Mammary epithelial cell (primary cell): Measurements from ENCODE around the gene VPS37C.

Experiments
- EZH2 ChIP-seq: IDR thresholded peaks from 2 replicates; pipeline ENCODE4 v1.6.1; 2012; ENCODE audit warnings: low read length, inconsistent platforms, borderline replicate concordance
- TF ChIP-seq, protein P1 (sequence below), 2 donors: IDR thresholded peaks in 1 of 2; conservative IDR thresholded peaks in 1 of 2; 2 replicates each; pipeline ENCODE4 v1.5.1; 2011 to 2012; ENCODE audit warnings: inconsistent platforms in 2 of 2, low read length in 2 of 2, mild to moderate bottlenecking in 2 of 2, control low read depth in 1 of 2, low read depth in 1 of 2; ENCODE audit not compliant: insufficient read depth in 1 of 2; ENCODE audit errors: extremely low read depth in 1 of 2

GRCh38 chr11:61090982-61091372 is 70.2 kb downstream of the VPS37C start:
- no peak for TF ChIP-seq EZH2
- TF ChIP-seq, protein P1, sequence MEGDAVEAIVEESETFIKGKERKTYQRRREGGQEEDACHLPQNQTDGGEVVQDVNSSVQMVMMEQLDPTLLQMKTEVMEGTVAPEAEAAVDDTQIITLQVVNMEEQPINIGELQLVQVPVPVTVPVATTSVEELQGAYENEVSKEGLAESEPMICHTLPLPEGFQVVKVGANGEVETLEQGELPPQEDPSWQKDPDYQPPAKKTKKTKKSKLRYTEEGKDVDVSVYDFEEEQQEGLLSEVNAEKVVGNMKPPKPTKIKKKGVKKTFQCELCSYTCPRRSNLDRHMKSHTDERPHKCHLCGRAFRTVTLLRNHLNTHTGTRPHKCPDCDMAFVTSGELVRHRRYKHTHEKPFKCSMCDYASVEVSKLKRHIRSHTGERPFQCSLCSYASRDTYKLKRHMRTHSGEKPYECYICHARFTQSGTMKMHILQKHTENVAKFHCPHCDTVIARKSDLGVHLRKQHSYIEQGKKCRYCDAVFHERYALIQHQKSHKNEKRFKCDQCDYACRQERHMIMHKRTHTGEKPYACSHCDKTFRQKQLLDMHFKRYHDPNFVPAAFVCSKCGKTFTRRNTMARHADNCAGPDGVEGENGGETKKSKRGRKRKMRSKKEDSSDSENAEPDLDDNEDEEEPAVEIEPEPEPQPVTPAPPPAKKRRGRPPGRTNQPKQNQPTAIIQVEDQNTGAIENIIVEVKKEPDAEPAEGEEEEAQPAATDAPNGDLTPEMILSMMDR (conservative IDR thresholded peaks at IDR 0.05 in 1 of 2, IDR thresholded peaks at IDR 0.05 in 1 of 2; ENCODE audit: extremely low read depth in 1 of 2, insufficient read depth in 1 of 2, low read depth in 1 of 2, low read length in 2 of 2) = no peak
